Transverse colon (tissue), 4 donors: ENCODE results near the gene TRAPPC2B. TPM values are rescaled to one million over a fixed set of nuclear protein-coding genes. Genes with fewer than 3 reads are reported as not detected.

Experiments used
- DNase-seq: peaks from one replicate; pipeline ENCODE4 v3.0.0-alpha.2; 2019
- H3K27ac ChIP-seq, 4 donors: fragments of 200-600 bp; sonication (generic); 2 replicates each; pipeline ENCODE4 v1.5.1; 2016 to 2018; ENCODE audit warnings: inconsistent platforms in 4 of 4
- H3K27me3 ChIP-seq: fragments of 200-600 bp; sonication (generic); 2 replicates; pipeline ENCODE4 v1.5.1; 2017; ENCODE audit warnings: inconsistent platforms
- H3K36me3 ChIP-seq, 4 donors: fragments of 200-600 bp; sonication (generic); 2 replicates each; pipeline ENCODE4 v1.5.1; 2017 to 2019; ENCODE audit warnings: inconsistent platforms in 4 of 4
- H3K4me1 ChIP-seq, 4 donors: fragments of 200-600 bp; sonication (generic); 2 replicates each; pipeline ENCODE4 v1.5.1; 2017 to 2020; ENCODE audit warnings: inconsistent platforms in 4 of 4
- H3K4me3 ChIP-seq, 4 donors: fragments of 200-600 bp; sonication (generic); 1 replicate in 1 of 4; 2 replicates in 3 of 4; pipeline versions ENCODE4 v1.5.1 to v1.6.1; 2017 to 2019; ENCODE audit warnings: inconsistent platforms in 4 of 4
- H3K9me3 ChIP-seq, 2 donors: fragments of 200-600 bp; sonication (generic); 2 replicates each; pipeline ENCODE4 v1.5.1; 2017 to 2019; ENCODE audit warnings: inconsistent platforms in 2 of 2
- EP300 ChIP-seq: sonication (generic); formaldehyde crosslinking; IDR thresholded peaks from one replicate; pipeline ENCODE4 v1.6.1; 2017; ENCODE audit warnings: antibody characterized with exemption, low read depth
- POLR2A ChIP-seq: fragments of 450-650 bp; IDR thresholded peaks from one replicate; pipeline ENCODE4 v1.6.1; 2016; ENCODE audit warnings: antibody characterized with exemption, mild to moderate bottlenecking, moderate library complexity
- POLR2AphosphoS5 ChIP-seq, 3 donors: sonication (generic); formaldehyde crosslinking; IDR thresholded peaks; one replicate each; pipeline ENCODE4 v1.6.1; 2016; ENCODE audit warnings: antibody characterized with exemption in 3 of 3
- WGBS, 2 donors: methylation state at CpG; one replicate each; pipeline ENCODE4 v1.1.5; 2018; ENCODE audit warnings: low coverage in 1 of 2; 5-methylcytosine and 5-hydroxymethylcytosine counted together
- in situ Hi-C, 4 donors: fragments of 200-750 bp; cut with MboI; loops; one replicate each; pipeline versions ENCODE4 v1.15.0 to v1.15.1; 2017; ENCODE audit warnings: low sequenced_read_pairs in 3 of 4, low pct_ligation_motif_present in 1 of 4, low pct_unique_long_range_greater_than_20kb in 1 of 4
- intact Hi-C: fragments of 100-400 bp; cut with DNase I; formaldehyde crosslinking; loops from one replicate; pipeline ENCODE4 v1.15.1; 2023; ENCODE audit warnings: low total_unique reads
- total RNA-seq, 4 donors: library from RNA; depleted of rRNA; stranded (reverse); fragments of >200 nt; gene quantifications; one replicate each; pipeline ENCODE4 v1.1.0, GENCODE V29; 2016
- TF ChIP-seq, protein P1 (sequence below), 5 experiments: fragments of 200-600 bp in 3 of 5; fragments of 450-650 bp in 2 of 5; sonication (generic) in 3 of 5; IDR thresholded peaks; 1 replicate in 2 of 5; 2 replicates in 3 of 5; pipeline ENCODE4 v1.5.1; 2016 to 2017; ENCODE audit warnings: antibody characterized with exemption in 5 of 5, inconsistent platforms in 3 of 5, mild to moderate bottlenecking in 2 of 5, moderate library complexity in 1 of 5

TRAPPC2B gene
- total RNA-seq, 4 donors from 2014 or later, result 8.3 to 12.5 TPM; not detected in 2

DNA sequence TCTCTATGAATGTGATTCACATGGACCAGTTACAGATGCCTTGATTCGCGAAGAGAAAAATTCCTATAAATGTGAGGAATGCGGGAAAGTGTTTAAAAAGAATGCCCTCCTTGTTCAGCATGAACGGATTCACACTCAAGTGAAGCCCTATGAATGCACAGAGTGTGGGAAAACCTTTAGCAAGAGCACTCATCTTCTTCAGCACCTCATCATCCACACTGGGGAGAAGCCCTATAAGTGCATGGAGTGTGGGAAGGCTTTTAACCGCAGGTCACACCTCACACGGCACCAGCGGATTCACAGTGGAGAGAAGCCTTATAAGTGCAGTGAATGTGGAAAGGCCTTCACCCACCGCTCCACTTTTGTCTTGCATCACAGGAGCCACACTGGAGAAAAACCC is 35.4 kb upstream of the TRAPPC2B start:
- DNase-seq, result no peak
- peaks cover 30 to 33% of the 10 kb centered on the region in 2 donors for H3K9me3 ChIP-seq
- no peak overlapping the region for H3K27ac ChIP-seq
- H3K4me1 ChIP-seq, result no peaks in the 10 kb centered on the region
- no peak for TF ChIP-seq POLR2A
- no peak for TF ChIP-seq POLR2AphosphoS5 (IDR thresholded peaks at IDR 0.05)
- no peak for TF ChIP-seq EP300
- TF ChIP-seq, protein P1, sequence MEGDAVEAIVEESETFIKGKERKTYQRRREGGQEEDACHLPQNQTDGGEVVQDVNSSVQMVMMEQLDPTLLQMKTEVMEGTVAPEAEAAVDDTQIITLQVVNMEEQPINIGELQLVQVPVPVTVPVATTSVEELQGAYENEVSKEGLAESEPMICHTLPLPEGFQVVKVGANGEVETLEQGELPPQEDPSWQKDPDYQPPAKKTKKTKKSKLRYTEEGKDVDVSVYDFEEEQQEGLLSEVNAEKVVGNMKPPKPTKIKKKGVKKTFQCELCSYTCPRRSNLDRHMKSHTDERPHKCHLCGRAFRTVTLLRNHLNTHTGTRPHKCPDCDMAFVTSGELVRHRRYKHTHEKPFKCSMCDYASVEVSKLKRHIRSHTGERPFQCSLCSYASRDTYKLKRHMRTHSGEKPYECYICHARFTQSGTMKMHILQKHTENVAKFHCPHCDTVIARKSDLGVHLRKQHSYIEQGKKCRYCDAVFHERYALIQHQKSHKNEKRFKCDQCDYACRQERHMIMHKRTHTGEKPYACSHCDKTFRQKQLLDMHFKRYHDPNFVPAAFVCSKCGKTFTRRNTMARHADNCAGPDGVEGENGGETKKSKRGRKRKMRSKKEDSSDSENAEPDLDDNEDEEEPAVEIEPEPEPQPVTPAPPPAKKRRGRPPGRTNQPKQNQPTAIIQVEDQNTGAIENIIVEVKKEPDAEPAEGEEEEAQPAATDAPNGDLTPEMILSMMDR (IDR thresholded peaks at IDR 0.05), result no peak
- WGBS, 2 donors, result 92% methylated on average over 8 of the region's 8 CpGs; no CpG with 5 or more reads in 1 of the 2 donors
- H3K4me3 ChIP-seq, result no peak overlapping the region
- no peaks in the 10 kb centered on the region for H3K27me3 ChIP-seq
- H3K36me3 ChIP-seq, result peaks cover 0 to 59% (median 30%) of the 10 kb centered on the region in 4 donors
- intact Hi-C loops (no loop called here), in situ Hi-C loops (no loop called here)

DNA sequence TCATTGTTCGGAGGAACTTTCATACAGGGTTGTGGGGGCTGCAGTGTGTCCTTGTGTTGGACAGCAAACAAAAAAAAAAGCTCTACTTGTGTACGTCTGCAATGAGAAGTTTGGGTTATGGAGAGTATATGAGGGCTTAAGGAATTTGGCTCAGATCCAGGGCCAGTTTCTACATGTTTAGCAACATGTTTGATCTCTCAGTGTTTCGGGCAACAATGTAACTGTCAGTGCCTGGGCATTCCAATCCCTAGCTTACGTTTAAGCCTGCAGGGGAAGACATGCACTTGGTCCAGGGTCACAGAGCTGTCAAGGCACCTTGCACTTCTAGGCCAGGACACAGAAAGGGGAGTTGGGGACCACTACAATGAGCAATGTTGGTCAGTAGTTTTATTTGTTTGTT is 29.2 kb upstream of the TRAPPC2B start:
- Histone ChIP-seq H3K36me3 (peaks cover 0 to 2% (median under 1%) of the 10 kb centered on the region in 4 donors), H3K27ac (no peak overlapping the region), H3K4me3 (no peak overlapping the region), H3K9me3 (peaks cover 17 to 20% of the 10 kb centered on the region in 2 donors), H3K27me3 (no peaks in the 10 kb centered on the region), H3K4me1 (no peaks in the 10 kb centered on the region)
- 85% methylated on average over 4 of the region's 4 CpGs; no CpG with 5 or more reads in 1 of the 2 donors for WGBS, 2 donors
- TF ChIP-seq EP300 (no peak), POLR2AphosphoS5 (IDR thresholded peaks at IDR 0.05) (no peak), POLR2A (no peak)
- TF ChIP-seq, protein P1 (IDR thresholded peaks at IDR 0.05), result no peak
- intact Hi-C loops, result no loop called here
- in situ Hi-C loops, result no loop called here
- DNase-seq, result no peak

GRCh38 chr19:57338877-57339276 is 24.5 kb upstream of the TRAPPC2B start:
- intact Hi-C loops (loop anchor here (1.0 kb wide), 1 partner anchor 38 kb away; no protein-coding TSS in a partner anchor), in situ Hi-C loops (no loop called here)
- H3K36me3 ChIP-seq, result no peaks in the 10 kb centered on the region
- no peaks in the 10 kb centered on the region for H3K27me3 ChIP-seq
- H3K27ac ChIP-seq, result peak overlapping the region in 2 of 4 donors; percentile 9 to 39
- H3K4me3 ChIP-seq, result no peak overlapping the region
- no peak for DNase-seq
- WGBS, 2 donors, result 51 to 79% methylated on average over 2 to 3 of the region's 3 CpGs
- no peaks in the 10 kb centered on the region for H3K4me1 ChIP-seq
- TF ChIP-seq POLR2AphosphoS5 (IDR thresholded peaks at IDR 0.05) (no peak), POLR2A (no peak), EP300 (no peak)
- TF ChIP-seq, protein P1 (IDR thresholded peaks at IDR 0.05), result no peak
- H3K9me3 ChIP-seq, result no peaks in the 10 kb centered on the region

DNA sequence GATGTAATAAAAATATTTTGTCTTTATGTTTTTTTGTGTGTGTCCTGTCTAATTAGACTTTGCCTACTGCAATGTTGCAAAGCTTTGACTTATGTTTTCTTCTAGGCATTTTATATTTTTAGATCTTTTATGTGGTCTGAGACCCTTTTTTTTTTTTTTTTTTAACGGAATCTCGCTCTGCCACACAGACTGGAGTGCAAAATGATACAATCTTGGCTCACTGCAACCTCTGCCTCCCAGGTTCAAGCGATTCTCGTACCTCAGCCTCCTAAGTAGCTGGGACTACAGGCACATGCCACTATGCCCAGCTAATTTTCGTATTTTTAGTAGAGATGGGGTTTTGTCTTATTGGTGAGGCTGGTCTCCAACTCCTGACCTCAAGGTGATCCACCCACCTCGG is 20.8 kb upstream of the TRAPPC2B start:
- TF ChIP-seq, protein P1 (IDR thresholded peaks at IDR 0.05), result no peak
- no peak for TF ChIP-seq EP300
- no peak for TF ChIP-seq POLR2AphosphoS5 (IDR thresholded peaks at IDR 0.05)
- TF ChIP-seq POLR2A, result no peak
- Histone ChIP-seq H3K9me3 (no peaks in the 10 kb centered on the region), H3K4me3 (no peak overlapping the region), H3K4me1 (no peaks in the 10 kb centered on the region), H3K36me3 (no peaks in the 10 kb centered on the region), H3K27me3 (no peaks in the 10 kb centered on the region), H3K27ac (no peak overlapping the region)
- intact Hi-C loops, result loop anchor here (10.0 kb wide), 1 partner anchor 252 kb away; the partner anchor contains the start of gene ZNF530
- in situ Hi-C loops, result no loop called here
- DNase-seq, result no peak
- WGBS, 2 donors, result 73 to 74% methylated on average over 5 to 6 of the region's 6 CpGs
